IPS-18c (cell line): ENCODE results near the gene NUDT8.

Experiments
- H3K4me3 ChIP-seq: 2 replicates; pipeline ENCODE4 v1.7.0; 2013; ENCODE audit warnings: low read depth, mild to moderate bottlenecking, low read length, moderate library complexity; ENCODE audit not compliant: insufficient read depth
- H3K9me3 ChIP-seq: one replicate; pipeline ENCODE4 v1.6.1; 2013; ENCODE audit warnings: mild to moderate bottlenecking, low read length, moderate library complexity; ENCODE audit not compliant: control insufficient read depth, insufficient read depth

NUDT8 gene

GRCh38 chr11:67629386-67630227 lies at the start of gene NUDT8:
NUDT8 (minus strand) TSS chr11:67629937; CDS start chr11:67629911, 26 bp downstream.
- H3K4me3 ChIP-seq: peak within 1 kb of the TSS; percentile 67

GRCh38 chr11:67675058-67675747 lies 45.5 kb upstream of the NUDT8 start:
- Histone ChIP-seq H3K9me3 (no peaks in the 10 kb centered on the region), H3K4me3 (no peak overlapping the region)

More at GRCh38 chr11:67629386-67630227, at the start of gene NUDT8:
- H3K9me3 ChIP-seq: no peaks in the 10 kb centered on the region

GRCh38 chr11:67674442-67674871 lies 44.7 kb upstream of the NUDT8 start, which contains the start of gene ALDH3B2:
ALDH3B2 (minus strand) TSS chr11:67674623; CDS start chr11:67666935, 7,688 bp downstream.
- Histone ChIP-seq H3K4me3 (no peak within 1 kb of the TSS), H3K9me3 (no peaks in the 10 kb centered on the region)

- H3K4me3 ChIP-seq: no peak overlapping the region
- H3K9me3 ChIP-seq: no peaks in the 10 kb centered on the region
Measured at GRCh38 chr11:67673902-67674301, 44.2 kb upstream of the NUDT8 start.

- H3K4me3 ChIP-seq: no peak overlapping the region
Measured at GRCh38 chr11:67673358-67673757, 43.6 kb upstream of the NUDT8 start.

GRCh38 chr11:67671211-67671520 lies 41.4 kb upstream of the NUDT8 start:
- no peaks in the 10 kb centered on the region for H3K9me3 ChIP-seq

More at GRCh38 chr11:67673358-67673757, 43.6 kb upstream of the NUDT8 start:
- H3K9me3 ChIP-seq: no peaks in the 10 kb centered on the region

GRCh38 chr11:67670316-67671210 lies 40.8 kb upstream of the NUDT8 start:
- Histone ChIP-seq H3K9me3 (no peaks in the 10 kb centered on the region), H3K4me3 (no peak overlapping the region)

More at GRCh38 chr11:67671211-67671520, 41.4 kb upstream of the NUDT8 start:
- H3K4me3 ChIP-seq: no peak overlapping the region

GRCh38 chr11:67668192-67668551 lies 38.4 kb upstream of the NUDT8 start:
- H3K4me3 ChIP-seq: no peak overlapping the region
- no peaks in the 10 kb centered on the region for H3K9me3 ChIP-seq

GRCh38 chr11:67667490-67668191 lies 37.9 kb upstream of the NUDT8 start:
- Histone ChIP-seq H3K9me3 (no peaks in the 10 kb centered on the region), H3K4me3 (no peak overlapping the region)

- H3K4me3 ChIP-seq: no peak overlapping the region
- no peaks in the 10 kb centered on the region for H3K9me3 ChIP-seq
Measured at GRCh38 chr11:67666676-67667489, 37.1 kb upstream of the NUDT8 start.

- Histone ChIP-seq H3K4me3 (no peak overlapping the region), H3K9me3 (no peaks in the 10 kb centered on the region)
Measured at GRCh38 chr11:67666303-67666645, 36.5 kb upstream of the NUDT8 start.

- Histone ChIP-seq H3K4me3 (no peak overlapping the region), H3K9me3 (no peaks in the 10 kb centered on the region)
Measured at GRCh38 chr11:67665541-67666302, 36.0 kb upstream of the NUDT8 start.

GRCh38 chr11:67664696-67665540 lies 35.2 kb upstream of the NUDT8 start:
- no peak overlapping the region for H3K4me3 ChIP-seq
- H3K9me3 ChIP-seq: no peaks in the 10 kb centered on the region

- no peaks in the 10 kb centered on the region for H3K9me3 ChIP-seq
Measured at GRCh38 chr11:67664213-67664585, 34.5 kb upstream of the NUDT8 start.

More at GRCh38 chr11:67664213-67664585, 34.5 kb upstream of the NUDT8 start:
- H3K4me3 ChIP-seq: no peak overlapping the region
